HG03460 (cell line): Measurements from ENCODE around the gene FHL2.

ENCODE experiments used
- ATAC-seq: cut with Tn5 transposase; IDR thresholded peaks from one replicate; pipeline ENCODE4 v1.9.1; 2021; ENCODE audit not compliant: unreplicated experiment

Gene FHL2

GRCh38 chr2:105320651-105321215 lies 78.1 kb downstream of the FHL2 start:
- ATAC-seq, result no peak

GRCh38 chr2:105317937-105318336 lies 80.9 kb downstream of the FHL2 start:
- no peak for ATAC-seq

DNA sequence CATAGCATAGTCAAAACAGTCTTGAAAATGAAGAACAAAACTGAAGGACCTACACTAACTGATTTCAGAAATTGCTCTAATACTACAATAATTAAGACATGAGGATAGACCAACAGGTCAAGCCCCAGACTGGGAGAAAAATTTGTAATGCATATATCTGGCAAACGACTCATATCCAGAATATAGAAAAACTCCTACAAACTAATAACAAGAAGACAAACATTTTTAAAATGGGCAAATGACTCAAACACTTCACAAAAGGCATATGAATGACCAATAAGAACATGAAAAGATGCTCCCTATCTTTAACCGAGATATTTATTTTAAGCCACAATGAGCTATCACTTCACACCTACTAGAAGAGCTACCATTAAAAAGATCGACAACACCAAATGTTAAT lies 83.5 kb downstream of the FHL2 start:
- ATAC-seq, result peak; percentile 38

GRCh38 chr2:105313877-105314276 lies 85.0 kb downstream of the FHL2 start:
- no peak for ATAC-seq
